Left renal cortex interstitium (tissue), 4 donors: ENCODE results near the gene CYB561D2. TPM values are rescaled to one million over a fixed set of nuclear protein-coding genes. Genes with fewer than 3 reads are reported as not detected.

Experiments used
- DNase-seq, 4 donors: peaks; one replicate each; pipeline ENCODE4 v3.0.0-alpha.2; 2013; ENCODE audit warnings: low read depth in 4 of 4, low spot score in 2 of 4, missing footprints in 1 of 4
- polyA plus RNA-seq, 4 donors: library from polyadenylated mRNA; unstranded; fragments of 120-200 nt; gene quantifications; one replicate each; pipeline ENCODE4 v1.2.1, GENCODE V29; 2013; ENCODE audit not compliant: insufficient read length in 4 of 4

CYB561D2 gene
- polyA plus RNA-seq, 4 donors = 13.7 to 17.7 (median 15.0) TPM

DNA sequence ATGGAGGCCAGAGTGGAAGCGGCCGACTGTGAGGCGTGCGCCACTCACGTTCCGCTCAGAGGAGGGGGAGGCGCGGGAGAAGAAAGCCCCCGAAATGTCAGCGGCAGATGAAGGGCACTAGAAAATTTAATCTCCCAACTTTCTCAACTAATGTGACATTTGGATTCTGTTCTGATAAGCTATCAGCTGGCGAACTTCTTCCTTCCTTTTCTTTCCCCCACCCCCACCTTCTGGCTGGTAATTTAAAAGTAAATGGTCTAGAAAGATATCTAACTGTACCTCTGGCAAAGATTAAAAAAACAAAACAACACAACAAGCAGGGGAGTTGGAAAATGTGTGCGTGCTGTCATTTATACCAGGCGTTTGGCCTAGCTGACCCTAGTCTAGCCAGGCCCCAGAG, 35.1 kb downstream of the CYB561D2 start:
- DNase-seq = no peak

GRCh38 chr3:50388016-50388719, 37.5 kb downstream of the CYB561D2 start:
- no peak for DNase-seq

DNA sequence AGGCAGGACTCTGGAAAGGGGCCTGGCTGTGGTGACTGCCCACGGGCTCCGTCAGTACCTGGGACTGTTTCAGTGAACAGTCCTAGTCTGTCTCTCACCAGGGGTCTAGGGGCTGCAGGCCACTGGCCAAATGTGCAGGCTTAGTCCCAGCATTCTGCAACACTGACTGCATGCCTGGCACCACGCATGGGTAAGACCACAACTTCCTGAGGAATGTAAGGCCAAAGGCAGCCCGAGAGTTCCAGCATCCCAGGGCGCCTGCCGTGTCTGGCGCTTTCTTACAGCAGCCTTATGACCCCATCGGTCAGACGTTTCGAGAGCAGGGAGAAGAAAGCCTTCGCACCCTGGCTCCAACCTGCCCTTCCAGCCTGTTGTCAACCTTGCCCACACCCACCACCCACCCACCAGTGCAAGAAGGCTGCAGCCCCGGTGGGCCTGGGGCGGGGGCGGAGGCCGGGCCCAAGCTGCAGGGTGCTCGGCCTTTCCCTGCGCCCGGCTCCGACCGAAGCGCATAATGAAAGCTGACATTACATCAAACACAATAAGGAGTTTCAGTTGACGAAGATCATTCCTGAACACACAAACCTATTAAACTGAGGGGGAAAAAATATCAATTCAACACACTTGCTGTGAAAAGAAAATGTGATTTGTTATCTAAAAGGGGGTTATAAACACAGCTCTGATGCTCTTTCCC, 38.2 kb downstream of the CYB561D2 start:
- no peak for DNase-seq

- DNase-seq = no peak
These were observed 38.7 kb downstream of the CYB561D2 start for GRCh38 chr3:50389414-50389767.

GRCh38 chr3:50390508-50391224, 40.0 kb downstream of the CYB561D2 start:
- DNase-seq = no peak

GRCh38 chr3:50392101-50392715, 41.5 kb downstream of the CYB561D2 start:
- no peak for DNase-seq

- no peak for DNase-seq
These were observed 42.4 kb downstream of the CYB561D2 start for GRCh38 chr3:50393061-50393460.

DNA sequence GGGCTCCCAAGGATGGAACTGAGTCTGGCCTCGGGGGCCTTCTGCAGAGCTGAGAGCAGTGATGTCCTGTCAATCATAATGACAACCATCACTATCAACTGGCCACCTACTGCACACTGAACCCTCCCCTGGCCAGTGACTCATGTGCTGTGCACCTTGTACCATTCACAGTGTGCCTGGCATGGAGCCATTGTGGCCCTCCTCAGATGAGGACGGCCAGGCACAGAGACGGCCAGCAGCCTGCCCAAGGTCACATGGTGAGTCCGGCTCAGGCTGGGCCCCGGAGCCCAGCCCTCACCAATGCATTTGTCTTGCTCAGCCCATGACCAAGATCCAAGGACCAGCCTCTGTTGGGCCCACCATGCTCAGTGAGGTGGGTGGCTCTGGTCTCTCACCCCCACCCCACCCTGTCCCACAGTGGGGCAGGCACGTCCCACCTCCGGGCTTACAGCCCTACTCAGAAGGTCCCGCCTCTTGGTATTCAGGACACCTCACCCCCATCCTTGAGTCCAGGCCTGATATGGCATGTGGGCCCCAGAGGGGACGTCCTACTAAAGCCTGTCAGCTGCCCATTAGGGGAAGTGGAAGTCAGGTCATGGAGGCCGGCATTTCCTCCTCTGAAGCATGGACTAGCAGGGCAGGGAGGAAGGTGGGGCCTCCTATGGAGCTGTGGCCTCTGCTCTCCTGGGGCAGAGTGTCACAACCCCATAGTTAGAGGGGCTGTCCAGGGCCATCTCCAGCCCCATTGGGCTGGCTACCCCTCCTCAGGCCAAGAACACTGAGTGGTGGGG, 44.6 kb downstream of the CYB561D2 start:
- DNase-seq = no peak

GRCh38 chr3:50396502-50396901, 45.8 kb downstream of the CYB561D2 start:
- DNase-seq = no peak

DNA sequence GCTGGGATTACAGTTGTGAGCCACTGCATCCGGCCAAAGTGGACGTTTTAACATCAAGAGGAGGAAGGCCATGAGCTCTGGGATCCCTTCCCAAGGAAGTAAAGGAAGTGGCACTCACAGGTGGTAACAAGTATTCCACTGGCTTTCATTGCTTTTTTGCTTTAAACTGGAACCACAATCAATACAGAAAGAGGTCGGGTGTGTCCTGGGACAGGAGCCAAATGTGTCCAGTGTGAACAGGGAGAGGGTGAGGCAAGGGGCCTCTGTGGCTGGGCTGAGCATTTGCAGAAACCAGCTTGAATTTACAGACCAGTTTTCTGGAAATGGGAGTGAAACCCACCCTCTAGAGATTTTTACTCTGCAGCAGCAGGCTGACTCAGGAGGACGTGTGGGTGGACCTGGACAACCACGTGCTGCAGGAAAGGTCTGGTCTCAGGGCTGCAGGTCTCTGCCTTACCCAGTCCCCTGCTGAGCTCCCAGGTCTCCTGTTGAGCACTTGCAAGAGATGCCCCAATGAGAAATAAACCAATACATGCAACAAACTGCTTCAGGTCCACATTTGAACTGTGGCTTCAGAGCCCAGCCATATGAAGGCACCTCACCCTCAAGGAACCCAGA, 51.4 kb downstream of the CYB561D2 start:
- DNase-seq = no peak

Other genes starting within 250 kb of the CYB561D2 start
- 100 to 1,000 TPM in 1 of 4 donors, 10 to 100 TPM in 3; 68.6 to 101 (median 80.4) TPM for gene SEMA3F, start 195.5 kb upstream of the CYB561D2 start, polyA plus RNA-seq
- gene GNAT1, start 159.3 kb upstream of the CYB561D2 start, polyA plus RNA-seq = not detected
- 1 to 10 TPM; 4.4 to 8.4 (median 7.8) TPM for gene SLC38A3, start 145.6 kb upstream of the CYB561D2 start, polyA plus RNA-seq
- 100 to 1,000 TPM; 176 to 232 (median 220) TPM for gene GNAI2, start 114.7 kb upstream of the CYB561D2 start, polyA plus RNA-seq
- 100 to 1,000 TPM in 3 of 4 donors, 10 to 100 TPM in 1; 71.0 to 119 (median 108) TPM for gene SEMA3B, start 81.7 kb upstream of the CYB561D2 start, polyA plus RNA-seq
- gene LSMEM2, start 71.8 kb upstream of the CYB561D2 start, polyA plus RNA-seq = under 1 TPM; 0.25 to 0.82 (median 0.53) TPM
- gene IFRD2, start 58.4 kb upstream of the CYB561D2 start, polyA plus RNA-seq = 10 to 100 TPM; 34.8 to 51.9 (median 48.5) TPM
- gene HYAL3, start 51.5 kb upstream of the CYB561D2 start, polyA plus RNA-seq = 1 to 10 TPM; 2.8 to 4.3 (median 3.6) TPM
- 10 to 100 TPM in 2 of 4 donors, 1 to 10 TPM in 2; 7.3 to 13.0 (median 10.3) TPM for gene NAA80, start 51.5 kb upstream of the CYB561D2 start, polyA plus RNA-seq
- 1 to 10 TPM; 6.4 to 7.8 (median 7.4) TPM for gene HYAL1, start 47.3 kb upstream of the CYB561D2 start, polyA plus RNA-seq
- gene HYAL2, start 28.1 kb upstream of the CYB561D2 start, polyA plus RNA-seq = 100 to 1,000 TPM in 1 of 4 donors, 10 to 100 TPM in 3; 63.2 to 101 (median 74.4) TPM
- 10 to 100 TPM; 23.8 to 32.6 (median 25.6) TPM for gene TUSC2, start 22.6 kb upstream of the CYB561D2 start, polyA plus RNA-seq
- gene RASSF1, start 10.0 kb upstream of the CYB561D2 start, polyA plus RNA-seq = 10 to 100 TPM; 16.7 to 22.7 (median 21.2) TPM
- gene ZMYND10, start 5.1 kb upstream of the CYB561D2 start, polyA plus RNA-seq = 1 to 10 TPM; 3.1 to 5.1 (median 4.4) TPM
- gene NPRL2, start 87 bp upstream of the CYB561D2 start, polyA plus RNA-seq = 10 to 100 TPM; 30.1 to 33.1 (median 32.2) TPM
- 10 to 100 TPM; 33.8 to 52.1 (median 42.6) TPM for gene TMEM115, start 8.7 kb downstream of the CYB561D2 start, polyA plus RNA-seq
- gene CACNA2D2, start 152.8 kb downstream of the CYB561D2 start, polyA plus RNA-seq = 10 to 100 TPM; 13.3 to 18.6 (median 16.3) TPM
- gene C3orf18, start 216.9 kb downstream of the CYB561D2 start, polyA plus RNA-seq = 10 to 100 TPM; 15.4 to 20.8 (median 17.4) TPM
- 10 to 100 TPM; 18.7 to 32.1 (median 25.6) TPM for gene HEMK1, start 218.7 kb downstream of the CYB561D2 start, polyA plus RNA-seq